ENCODE data around the gene GPR132.

Gene GPR132

DNA sequence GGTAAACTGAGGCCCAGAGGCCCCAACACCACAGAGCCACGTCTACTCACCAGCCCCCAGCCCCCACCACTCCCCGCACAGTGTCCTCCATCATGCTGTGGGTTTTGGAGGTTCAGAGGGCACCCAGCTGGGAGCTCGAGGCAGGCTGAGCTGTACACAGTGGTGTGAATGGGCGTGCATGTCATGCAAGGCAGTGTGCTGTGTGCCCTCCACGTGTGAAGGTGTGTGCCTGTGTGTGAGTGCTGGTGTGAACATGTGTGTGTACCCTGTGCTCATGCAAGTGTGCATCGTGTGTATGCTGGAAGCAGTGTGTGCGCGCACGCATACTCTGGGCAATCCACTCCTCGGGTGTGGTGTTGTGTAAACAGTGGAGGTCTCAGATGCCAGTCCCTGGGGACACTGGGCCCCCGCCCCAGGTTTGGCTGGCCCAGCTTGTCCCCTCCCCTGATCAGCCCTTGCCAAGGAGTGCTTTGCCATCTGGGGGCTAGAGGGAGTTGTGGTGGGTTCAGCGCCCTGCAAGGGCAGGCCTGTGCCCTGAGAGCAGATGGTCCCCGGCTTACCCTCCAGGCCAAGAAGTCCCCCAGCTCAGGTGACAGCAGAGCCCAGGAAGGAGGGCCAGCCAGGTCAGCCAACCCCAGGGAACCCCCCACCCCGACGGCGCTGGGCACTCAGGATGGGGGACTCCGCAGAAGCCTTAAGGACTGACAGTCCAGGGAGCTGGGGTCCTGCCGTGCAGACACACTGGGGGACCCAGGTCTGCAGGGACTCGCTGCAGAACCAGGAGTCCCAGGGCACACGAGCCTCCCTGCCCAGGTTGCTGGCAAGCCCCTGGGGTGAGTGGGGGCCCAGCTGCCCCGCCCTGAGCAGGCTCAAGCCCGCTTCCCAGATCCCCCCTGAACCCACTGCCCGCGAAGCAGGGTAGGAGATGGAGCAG, 23.8 kb upstream of the GPR132 start:
- TF ChIP-seq Cebpa-rat (IDR thresholded peaks at IDR 0.05) = no peak
- peaks cover 0 to 86% (median 50%) of the 10 kb centered on the region in 11 experiments; a peak in 19 of 22 replicates for H4K20me1 ChIP-seq
- H3K4me1 ChIP-seq = peaks cover 45 to 98% (median 87%) of the 10 kb centered on the region in 10 experiments
- H3K9ac ChIP-seq = peak overlapping the region in 4 of 11 experiments; percentile 24 to 71 (median 66); a peak in 4 of 22 replicates
- no peak overlapping the region for H3K4me3 ChIP-seq
- H3K4me2 ChIP-seq = peak overlapping the region in 10 of 11 experiments; percentile 91 to 98 (median 98); a peak in 19 of 22 replicates
- no peaks in the 10 kb centered on the region for H3K36me3 ChIP-seq
- H3K9me3 ChIP-seq (replicated peaks in 1 of 11) = no peaks in the 10 kb centered on the region
- peaks cover 16 to 23% (median 19%) of the 10 kb centered on the region in 11 experiments for H3K27me3 ChIP-seq
- H3K27ac ChIP-seq = no peak overlapping the region

DNA sequence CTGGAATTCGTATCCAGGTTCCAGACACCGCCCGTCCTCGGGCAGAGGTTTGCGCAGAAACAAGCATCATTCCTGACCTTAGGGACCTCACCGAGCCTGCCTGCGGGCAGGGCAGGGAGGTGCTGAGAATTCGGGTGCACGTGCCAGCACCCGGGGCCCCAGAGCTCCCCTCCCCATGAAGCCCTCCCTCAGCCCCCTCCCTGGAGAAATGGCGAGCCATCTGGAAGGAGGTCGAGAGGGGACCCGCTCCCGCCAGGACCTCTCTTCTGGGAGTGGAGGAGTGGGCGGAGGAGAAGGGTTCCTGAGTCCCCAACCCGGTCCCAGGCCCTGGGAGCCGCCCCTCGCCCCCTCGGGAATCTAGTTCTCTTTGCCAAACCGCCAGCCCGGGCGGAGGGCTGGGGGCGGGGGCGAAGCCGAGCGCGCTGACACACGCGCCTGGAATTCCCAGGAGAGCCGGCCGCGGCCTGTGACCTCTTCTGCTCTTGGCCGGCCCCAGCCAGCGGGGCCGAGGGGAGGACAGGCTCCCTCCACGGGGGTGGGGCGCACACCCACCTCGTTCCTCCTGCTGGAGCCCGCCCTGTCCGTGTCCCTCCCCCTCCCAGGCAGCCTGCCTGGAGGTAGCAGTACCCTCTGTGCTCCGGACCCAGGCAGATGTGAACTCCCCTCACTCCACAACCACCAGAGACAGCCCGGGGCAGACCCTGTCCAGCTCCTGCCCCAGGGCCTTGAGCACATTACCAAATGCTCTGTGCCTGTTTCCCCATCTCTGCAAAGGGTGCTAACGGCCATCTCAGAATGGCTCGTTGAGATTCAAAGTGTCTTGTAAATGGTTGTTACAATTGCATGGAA, 23.0 kb upstream of the GPR132 start:
- H3K9ac ChIP-seq = peak overlapping the region in 10 of 11 experiments; percentile 28 to 73 (median 66); a peak in 17 of 22 replicates
- no peaks in the 10 kb centered on the region for H3K36me3 ChIP-seq
- TF ChIP-seq Cebpa-rat (IDR thresholded peaks at IDR 0.05) = no peak
- H4K20me1 ChIP-seq = peaks cover 0 to 84% (median 50%) of the 10 kb centered on the region in 11 experiments; a peak in 19 of 22 replicates
- H3K27ac ChIP-seq = peak overlapping the region in 5 of 11 experiments; percentile 17 to 53 (median 48); a peak in 6 of 22 replicates
- H3K27me3 ChIP-seq = peaks cover 16 to 23% (median 19%) of the 10 kb centered on the region in 11 experiments
- peak overlapping the region; percentile 49 to 71 (median 60) for H3K4me3 ChIP-seq
- H3K9me3 ChIP-seq (replicated peaks in 1 of 11) = no peaks in the 10 kb centered on the region
- peaks cover 43 to 90% (median 84%) of the 10 kb centered on the region in 10 experiments for H3K4me1 ChIP-seq
- peak overlapping the region; percentile 91 to 99 (median 98) for H3K4me2 ChIP-seq

DNA sequence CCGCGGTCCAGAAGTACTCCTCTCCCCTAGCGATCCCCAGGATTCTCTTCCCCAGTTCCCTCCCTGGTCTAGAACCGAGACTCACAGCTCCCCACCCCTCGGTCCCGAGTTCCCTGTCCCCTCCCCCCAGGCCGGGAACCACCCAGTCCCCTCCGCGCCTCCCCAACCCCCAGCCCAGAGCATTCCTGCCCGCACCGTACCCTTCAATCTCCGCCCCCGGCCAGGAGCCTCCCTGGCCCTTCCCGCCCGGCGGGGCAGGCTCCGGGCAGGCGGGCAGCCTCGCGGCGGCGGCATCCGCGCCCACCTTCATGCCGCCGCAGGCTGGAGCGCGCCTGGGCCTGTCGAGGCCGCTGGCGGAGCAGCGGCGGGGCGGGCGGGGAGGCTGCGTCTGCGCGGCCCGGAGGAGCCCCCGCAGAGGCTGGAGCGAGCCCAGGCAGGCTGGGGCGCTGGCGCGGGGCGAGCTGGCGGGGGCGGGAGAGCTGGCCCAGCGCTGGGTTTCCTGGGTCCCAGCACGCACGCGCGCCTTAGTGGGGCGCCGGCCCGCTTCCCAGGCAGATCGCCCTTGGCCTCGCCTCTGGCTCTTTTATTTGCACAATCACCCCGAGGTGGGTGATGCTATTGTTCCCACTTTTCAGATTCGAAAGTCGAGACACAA, 22.2 kb upstream of the GPR132 start:
- H3K4me2 ChIP-seq = peak overlapping the region; percentile 91 to 99 (median 98)
- H3K27me3 ChIP-seq = peaks cover 16 to 23% (median 19%) of the 10 kb centered on the region in 11 experiments

GRCh38 chr14:105086833-105087307, 21.6 kb upstream of the GPR132 start:
- H3K27me3 ChIP-seq = peaks cover 16 to 23% (median 19%) of the 10 kb centered on the region in 11 experiments
- peak overlapping the region in 10 of 11 experiments; percentile 13 to 69 (median 46); a peak in 17 of 22 replicates for H3K27ac ChIP-seq
- H3K36me3 ChIP-seq = no peaks in the 10 kb centered on the region
- H3K4me3 ChIP-seq = peak overlapping the region; percentile 49 to 71 (median 60)
- no peak for TF ChIP-seq Cebpa-rat (IDR thresholded peaks at IDR 0.05)
- H3K9ac ChIP-seq = peak overlapping the region; percentile 57 to 73 (median 68)
- peaks cover 31 to 81% (median 71%) of the 10 kb centered on the region in 10 experiments for H3K4me1 ChIP-seq
- peak overlapping the region; percentile 91 to 99 (median 98) for H3K4me2 ChIP-seq
- peaks cover 0 to 75% (median 45%) of the 10 kb centered on the region in 11 experiments; a peak in 19 of 22 replicates for H4K20me1 ChIP-seq
- no peaks in the 10 kb centered on the region for H3K9me3 ChIP-seq (replicated peaks in 1 of 11)

More for the DNA sequence above, 22.2 kb upstream of the GPR132 start:
- TF ChIP-seq Cebpa-rat (IDR thresholded peaks at IDR 0.05) = no peak
- peaks cover 37 to 83% (median 77%) of the 10 kb centered on the region in 10 experiments for H3K4me1 ChIP-seq
- H3K36me3 ChIP-seq = no peaks in the 10 kb centered on the region
- H4K20me1 ChIP-seq = peaks cover 0 to 81% (median 50%) of the 10 kb centered on the region in 11 experiments; a peak in 19 of 22 replicates
- no peaks in the 10 kb centered on the region for H3K9me3 ChIP-seq (replicated peaks in 1 of 11)
- H3K9ac ChIP-seq = peak overlapping the region; percentile 57 to 73 (median 68)
- H3K27ac ChIP-seq = peak overlapping the region in 10 of 11 experiments; percentile 13 to 69 (median 46); a peak in 17 of 22 replicates
- H3K4me3 ChIP-seq = peak overlapping the region; percentile 49 to 71 (median 60)

- TF ChIP-seq Cebpa-rat (IDR thresholded peaks at IDR 0.05) = no peak
- Histone ChIP-seq H3K9me3 (replicated peaks in 1 of 11) (no peaks in the 10 kb centered on the region), H3K4me2 (peak overlapping the region; percentile 91 to 99 (median 98)), H4K20me1 (peaks cover 0 to 64% (median 34%) of the 10 kb centered on the region in 11 experiments; a peak in 19 of 22 replicates), H3K4me1 (peaks cover 33 to 74% (median 62%) of the 10 kb centered on the region in 10 experiments), H3K9ac (peak overlapping the region in 5 of 11 experiments; percentile 10 to 57 (median 19); a peak in 6 of 22 replicates), H3K36me3 (no peaks in the 10 kb centered on the region), H3K4me3 (no peak overlapping the region), H3K27me3 (peaks cover 16 to 23% (median 19%) of the 10 kb centered on the region in 11 experiments), H3K27ac (no peak overlapping the region)
Observed at GRCh38 chr14:105085766-105086165, 20.5 kb upstream of the GPR132 start.

- no peak for TF ChIP-seq Cebpa-rat (IDR thresholded peaks at IDR 0.05)
- Histone ChIP-seq H3K9ac (peak overlapping the region in 8 of 11 experiments; percentile 1 to 57 (median 18); a peak in 6 of 22 replicates), H3K27me3 (peaks cover 16 to 23% (median 19%) of the 10 kb centered on the region in 11 experiments), H3K27ac (no peak overlapping the region), H4K20me1 (peaks cover 0 to 57% (median 26%) of the 10 kb centered on the region in 11 experiments; a peak in 16 of 22 replicates), H3K4me3 (no peak overlapping the region), H3K9me3 (replicated peaks in 1 of 11) (peaks cover 0 to 5% (median 2%) of the 10 kb centered on the region in 11 experiments; a peak in 7 of 22 replicates), H3K36me3 (no peaks in the 10 kb centered on the region), H3K4me2 (peak overlapping the region; percentile 91 to 99 (median 98); a peak in 21 of 22 replicates), H3K4me1 (peaks cover 33 to 66% (median 55%) of the 10 kb centered on the region in 10 experiments)
Observed at GRCh38 chr14:105084741-105085571, 19.7 kb upstream of the GPR132 start.
